OCI-LY3 (cell line): ENCODE data around the gene FUZ.

Experiments used
- H2AFZ ChIP-seq: fragments of 200-600, 300-600 bp; shearing (Covaris generic); 2 replicates; pipeline ENCODE4 v1.6.0; 2014; ENCODE audit warnings: antibody characterized with exemption, low read depth, low read length
- H3K27ac ChIP-seq: fragments of 200-600, 300-600 bp; sonication (generic); 2 replicates; pipeline ENCODE4 v1.5.1; 2014; ENCODE audit warnings: mild to moderate bottlenecking, low read length, moderate library complexity, mixed read lengths
- H3K27me3 ChIP-seq: fragments of 200-600, 300-600 bp; sonication (generic); 2 replicates; pipeline ENCODE4 v1.6.1; 2014; ENCODE audit warnings: low read depth, low read length, mixed read lengths
- H3K36me3 ChIP-seq: fragments of 200-600, 300-600 bp; sonication (generic); replicated peaks from 2 replicates; pipeline ENCODE3; 2014; ENCODE audit warnings: low read depth, low read length, mixed read lengths
- H3K4me1 ChIP-seq: fragments of 300-600, 200-600 bp; sonication (generic); 2 replicates; pipeline ENCODE4 v1.6.1; 2014; ENCODE audit warnings: low read length, mixed read lengths
- H3K4me2 ChIP-seq: fragments of 200-600, 300-600 bp; sonication (generic); 2 replicates; pipeline ENCODE4 v1.6.1; 2014; ENCODE audit warnings: low read length, mixed read lengths
- H3K4me3 ChIP-seq: fragments of 300-600, 200-600 bp; sonication (generic); 2 replicates; pipeline ENCODE4 v1.5.1; 2014; ENCODE audit warnings: antibody characterized with exemption, mild to moderate bottlenecking, low read length, moderate library complexity
- H3K79me2 ChIP-seq: fragments of 300-600, 200-600 bp; shearing (Covaris generic); 2 replicates; pipeline ENCODE4 v1.6.1; 2014; ENCODE audit warnings: mild to moderate bottlenecking, low read length, mixed read lengths
- H3K9ac ChIP-seq: fragments of 300-600, 200-600 bp; shearing (Covaris generic); 2 replicates; pipeline ENCODE4 v1.6.0; 2014; ENCODE audit warnings: mild to moderate bottlenecking, low read length, moderate library complexity
- H3K9me3 ChIP-seq: fragments of 200-600, 300-600 bp; shearing (Covaris generic); 2 replicates; pipeline ENCODE4 v1.6.1; 2014; ENCODE audit warnings: low read length, mixed read lengths; ENCODE audit not compliant: insufficient read depth
- H4K20me1 ChIP-seq: fragments of 200-600, 300-600 bp; sonication (generic); 2 replicates; pipeline ENCODE4 v1.6.1; 2016; ENCODE audit warnings: low read length, mixed read lengths; ENCODE audit not compliant: insufficient read depth
- EZH2phosphoT487 ChIP-seq: fragments of 200-600 bp; shearing (Covaris generic); IDR thresholded peaks from 2 replicates; pipeline ENCODE4 v1.6.1; 2018; ENCODE audit warnings: antibody characterized with exemption, mixed run types, low read depth
- TF ChIP-seq, protein P1 (sequence below): fragments of 200-600, 300-600 bp; sonication (generic); IDR thresholded peaks from 2 replicates; pipeline ENCODE4 v1.5.1; 2014; ENCODE audit warnings: antibody characterized with exemption, low read length, low read depth

Gene FUZ

DNA sequence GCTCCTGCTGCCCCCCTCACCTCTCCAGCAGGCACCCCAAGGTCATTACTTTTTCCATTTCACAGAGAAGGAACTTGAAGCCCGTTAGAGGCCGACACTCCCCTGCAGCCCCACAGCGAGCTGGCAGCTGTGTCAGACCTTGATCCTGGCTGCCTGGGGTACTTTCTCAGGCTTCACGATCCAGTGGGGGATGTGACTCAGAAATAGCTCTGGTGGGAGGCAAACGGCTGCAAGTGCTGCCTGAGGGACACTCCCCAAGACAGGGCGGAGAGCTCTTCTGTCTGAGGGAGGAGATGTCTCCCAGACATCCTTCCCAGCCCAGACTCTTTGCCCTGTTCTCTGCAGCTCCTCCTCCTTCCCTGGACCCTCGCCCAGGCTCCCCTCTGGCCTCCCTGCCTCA is 54.8 kb downstream of the FUZ start:
- H3K9ac ChIP-seq = no peak overlapping the region
- no peaks in the 10 kb centered on the region for H3K79me2 ChIP-seq
- no peaks in the 10 kb centered on the region; the same call in 1 of the 2 replicates for H3K9me3 ChIP-seq
- H4K20me1 ChIP-seq = no peaks in the 10 kb centered on the region
- H3K4me3 ChIP-seq = no peak overlapping the region
- H3K27ac ChIP-seq = no peak overlapping the region
- no peaks in the 10 kb centered on the region for H3K27me3 ChIP-seq
- H3K4me1 ChIP-seq = no peaks in the 10 kb centered on the region
- no peak for TF ChIP-seq EZH2phosphoT487
- TF ChIP-seq, protein P1, sequence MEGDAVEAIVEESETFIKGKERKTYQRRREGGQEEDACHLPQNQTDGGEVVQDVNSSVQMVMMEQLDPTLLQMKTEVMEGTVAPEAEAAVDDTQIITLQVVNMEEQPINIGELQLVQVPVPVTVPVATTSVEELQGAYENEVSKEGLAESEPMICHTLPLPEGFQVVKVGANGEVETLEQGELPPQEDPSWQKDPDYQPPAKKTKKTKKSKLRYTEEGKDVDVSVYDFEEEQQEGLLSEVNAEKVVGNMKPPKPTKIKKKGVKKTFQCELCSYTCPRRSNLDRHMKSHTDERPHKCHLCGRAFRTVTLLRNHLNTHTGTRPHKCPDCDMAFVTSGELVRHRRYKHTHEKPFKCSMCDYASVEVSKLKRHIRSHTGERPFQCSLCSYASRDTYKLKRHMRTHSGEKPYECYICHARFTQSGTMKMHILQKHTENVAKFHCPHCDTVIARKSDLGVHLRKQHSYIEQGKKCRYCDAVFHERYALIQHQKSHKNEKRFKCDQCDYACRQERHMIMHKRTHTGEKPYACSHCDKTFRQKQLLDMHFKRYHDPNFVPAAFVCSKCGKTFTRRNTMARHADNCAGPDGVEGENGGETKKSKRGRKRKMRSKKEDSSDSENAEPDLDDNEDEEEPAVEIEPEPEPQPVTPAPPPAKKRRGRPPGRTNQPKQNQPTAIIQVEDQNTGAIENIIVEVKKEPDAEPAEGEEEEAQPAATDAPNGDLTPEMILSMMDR = no peak
- no peak overlapping the region for H3K4me2 ChIP-seq
- H2AFZ ChIP-seq = no peak overlapping the region
- H3K36me3 ChIP-seq = no peaks in the 10 kb centered on the region
